ENCODE results near the gene PCBD2. TPM values are rescaled to one million over a fixed set of nuclear protein-coding genes. Genes with fewer than 3 reads are reported as not detected.
A peak's percentile ranks its signal among the peaks of the same experiment; 100 is the strongest.

Gene PCBD2
- total and polyA plus RNA-seq, 2 of the 8 experiments (the other 6 are each of a cell fraction or from before 2014, with no cell fraction given) = 4.8 to 10.3 TPM

DNA sequence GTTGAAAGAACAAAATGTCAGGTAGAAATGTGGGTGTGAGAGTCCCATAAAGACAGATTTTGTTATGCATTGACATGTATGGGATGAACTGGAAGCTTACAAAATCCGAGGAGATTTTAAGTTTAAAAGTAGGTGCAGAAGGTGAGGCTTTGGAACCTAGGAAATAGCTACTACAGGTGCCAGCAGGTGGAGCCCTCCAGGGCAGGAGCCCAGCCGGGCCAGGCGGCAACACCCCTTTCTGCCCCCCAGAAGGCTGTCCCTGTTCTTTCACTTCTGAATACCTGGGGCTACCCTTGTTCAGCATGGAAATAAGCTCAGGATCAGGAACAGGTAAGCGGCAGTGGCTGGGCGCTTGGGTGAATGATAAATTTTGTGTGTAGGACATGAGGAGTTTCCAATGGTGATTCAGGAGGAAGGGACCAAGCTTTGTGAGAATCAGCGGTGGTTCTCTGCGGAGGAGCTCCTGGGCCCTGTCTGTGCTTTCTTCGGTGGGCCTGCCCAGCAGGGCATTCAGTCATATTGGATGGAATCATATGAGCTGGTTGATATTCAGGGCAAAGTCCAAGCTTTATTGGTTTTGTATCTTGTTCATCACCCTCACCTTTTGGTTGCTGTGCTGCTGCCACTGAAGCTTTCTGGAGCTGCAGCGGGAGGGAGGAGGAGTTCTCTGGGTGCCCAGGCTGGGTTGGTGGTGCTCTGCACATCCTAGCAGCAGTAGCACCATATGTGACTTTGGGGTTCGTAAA, 12.3 kb downstream of the PCBD2 start (continued):
- TF ChIP-seq, protein P1, sequence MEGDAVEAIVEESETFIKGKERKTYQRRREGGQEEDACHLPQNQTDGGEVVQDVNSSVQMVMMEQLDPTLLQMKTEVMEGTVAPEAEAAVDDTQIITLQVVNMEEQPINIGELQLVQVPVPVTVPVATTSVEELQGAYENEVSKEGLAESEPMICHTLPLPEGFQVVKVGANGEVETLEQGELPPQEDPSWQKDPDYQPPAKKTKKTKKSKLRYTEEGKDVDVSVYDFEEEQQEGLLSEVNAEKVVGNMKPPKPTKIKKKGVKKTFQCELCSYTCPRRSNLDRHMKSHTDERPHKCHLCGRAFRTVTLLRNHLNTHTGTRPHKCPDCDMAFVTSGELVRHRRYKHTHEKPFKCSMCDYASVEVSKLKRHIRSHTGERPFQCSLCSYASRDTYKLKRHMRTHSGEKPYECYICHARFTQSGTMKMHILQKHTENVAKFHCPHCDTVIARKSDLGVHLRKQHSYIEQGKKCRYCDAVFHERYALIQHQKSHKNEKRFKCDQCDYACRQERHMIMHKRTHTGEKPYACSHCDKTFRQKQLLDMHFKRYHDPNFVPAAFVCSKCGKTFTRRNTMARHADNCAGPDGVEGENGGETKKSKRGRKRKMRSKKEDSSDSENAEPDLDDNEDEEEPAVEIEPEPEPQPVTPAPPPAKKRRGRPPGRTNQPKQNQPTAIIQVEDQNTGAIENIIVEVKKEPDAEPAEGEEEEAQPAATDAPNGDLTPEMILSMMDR (IDR thresholded peaks at IDR 0.05; ENCODE audit: control extremely low read depth in 1 of 3, insufficient read depth in 1 of 3, low read depth in 1 of 3, low read length in 3 of 3) = peak; percentile 59 to 68 (median 63)
